ENCODE data around the gene WDFY4.

The WDFY4 gene

GRCh38 chr10:48814933-48815332 lies 130.3 kb downstream of the WDFY4 start:
- no peak for DNase-seq (ENCODE audit: insufficient read length, low spot score)
- FAIRE-seq, result no peak

DNA sequence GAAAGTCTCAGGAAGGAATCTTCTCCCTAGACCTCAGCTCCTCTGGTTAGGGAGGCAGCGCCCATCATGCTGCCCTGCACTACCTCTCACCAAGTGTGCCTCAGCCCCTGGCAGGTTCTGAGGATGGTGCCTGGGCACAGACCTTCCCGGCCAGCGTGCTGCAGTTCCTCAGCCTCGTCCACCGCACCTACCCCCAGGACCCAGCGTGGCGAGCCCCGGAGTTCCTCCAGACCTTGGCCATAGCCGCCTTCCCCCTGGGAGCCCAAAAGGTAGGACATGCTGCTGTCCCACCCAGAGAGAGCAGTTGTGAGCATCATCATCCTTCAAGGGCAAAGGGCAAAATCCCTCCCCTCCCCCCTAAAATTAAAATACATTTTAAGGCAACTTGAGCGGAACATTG lies 132.5 kb downstream of the WDFY4 start:
- TF ChIP-seq, protein P1, sequence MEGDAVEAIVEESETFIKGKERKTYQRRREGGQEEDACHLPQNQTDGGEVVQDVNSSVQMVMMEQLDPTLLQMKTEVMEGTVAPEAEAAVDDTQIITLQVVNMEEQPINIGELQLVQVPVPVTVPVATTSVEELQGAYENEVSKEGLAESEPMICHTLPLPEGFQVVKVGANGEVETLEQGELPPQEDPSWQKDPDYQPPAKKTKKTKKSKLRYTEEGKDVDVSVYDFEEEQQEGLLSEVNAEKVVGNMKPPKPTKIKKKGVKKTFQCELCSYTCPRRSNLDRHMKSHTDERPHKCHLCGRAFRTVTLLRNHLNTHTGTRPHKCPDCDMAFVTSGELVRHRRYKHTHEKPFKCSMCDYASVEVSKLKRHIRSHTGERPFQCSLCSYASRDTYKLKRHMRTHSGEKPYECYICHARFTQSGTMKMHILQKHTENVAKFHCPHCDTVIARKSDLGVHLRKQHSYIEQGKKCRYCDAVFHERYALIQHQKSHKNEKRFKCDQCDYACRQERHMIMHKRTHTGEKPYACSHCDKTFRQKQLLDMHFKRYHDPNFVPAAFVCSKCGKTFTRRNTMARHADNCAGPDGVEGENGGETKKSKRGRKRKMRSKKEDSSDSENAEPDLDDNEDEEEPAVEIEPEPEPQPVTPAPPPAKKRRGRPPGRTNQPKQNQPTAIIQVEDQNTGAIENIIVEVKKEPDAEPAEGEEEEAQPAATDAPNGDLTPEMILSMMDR (IDR thresholded peaks at IDR 0.05; ENCODE audit: insufficient read depth, missing control alignments), result no peak
- DNase-seq (ENCODE audit: insufficient read length, low spot score) (no peak), FAIRE-seq (no peak)

More at GRCh38 chr10:48814933-48815332, 130.3 kb downstream of the WDFY4 start:
- TF ChIP-seq, protein P1 (IDR thresholded peaks at IDR 0.05; ENCODE audit: insufficient read depth, missing control alignments), result no peak

DNA sequence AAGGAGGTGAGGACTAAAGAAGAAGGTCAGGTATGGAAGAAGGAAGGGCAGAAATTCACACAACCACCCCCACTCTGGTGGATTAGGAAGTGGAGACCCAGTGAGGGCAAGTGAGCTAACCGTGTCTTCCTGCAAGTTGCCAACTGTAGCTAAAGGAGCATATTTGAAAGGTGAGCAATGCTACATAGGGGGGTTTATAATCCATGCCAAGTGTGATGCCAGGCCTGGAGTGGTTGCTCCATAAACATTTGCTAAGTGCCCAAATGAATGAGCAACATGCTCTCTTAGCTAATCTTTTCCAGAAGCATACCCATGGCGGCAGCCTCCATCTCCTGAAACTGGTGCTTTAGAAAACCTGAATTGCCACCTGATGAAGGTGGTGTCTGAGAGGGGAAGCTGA lies 133.4 kb downstream of the WDFY4 start:
- FAIRE-seq (no peak), DNase-seq (ENCODE audit: insufficient read length, low spot score) (no peak)
- TF ChIP-seq, protein P1 (IDR thresholded peaks at IDR 0.05; ENCODE audit: insufficient read depth, missing control alignments), result no peak

DNA sequence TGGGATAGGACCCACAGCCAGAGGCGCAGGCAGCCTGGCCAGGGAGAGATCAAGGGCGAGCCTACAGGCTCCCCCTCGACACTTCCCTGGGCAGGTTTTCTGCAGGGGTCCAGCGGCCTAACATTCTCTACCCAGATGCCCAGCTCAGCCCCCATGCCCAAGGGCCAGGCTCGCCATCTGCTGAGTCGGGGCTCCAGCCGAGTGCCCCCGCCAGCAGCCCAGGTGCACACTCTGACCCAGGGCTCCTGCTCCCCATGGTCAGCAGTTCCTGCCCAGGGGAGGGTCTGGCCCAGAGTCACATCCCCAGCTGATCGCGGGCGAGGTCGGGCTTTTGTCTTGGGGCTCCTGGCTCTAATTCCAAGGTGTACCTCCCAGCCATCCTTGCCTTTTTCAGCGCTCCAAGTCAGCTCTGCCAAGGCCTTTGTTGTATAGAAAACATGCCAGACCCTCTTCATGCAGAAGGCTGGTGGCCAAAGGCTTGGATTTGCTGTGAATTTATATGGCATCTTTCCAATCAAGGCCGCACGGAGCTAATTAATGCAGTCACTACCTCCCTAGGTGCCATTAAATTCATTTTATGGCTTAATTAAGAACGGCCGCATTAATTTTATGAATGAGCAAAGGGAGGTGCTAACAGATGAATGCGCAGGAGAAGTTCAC lies 134.3 kb downstream of the WDFY4 start:
- TF ChIP-seq, protein P1 (IDR thresholded peaks at IDR 0.05; ENCODE audit: insufficient read depth, missing control alignments), result no peak
- FAIRE-seq (no peak), DNase-seq (ENCODE audit: insufficient read length, low spot score) (no peak)

DNA sequence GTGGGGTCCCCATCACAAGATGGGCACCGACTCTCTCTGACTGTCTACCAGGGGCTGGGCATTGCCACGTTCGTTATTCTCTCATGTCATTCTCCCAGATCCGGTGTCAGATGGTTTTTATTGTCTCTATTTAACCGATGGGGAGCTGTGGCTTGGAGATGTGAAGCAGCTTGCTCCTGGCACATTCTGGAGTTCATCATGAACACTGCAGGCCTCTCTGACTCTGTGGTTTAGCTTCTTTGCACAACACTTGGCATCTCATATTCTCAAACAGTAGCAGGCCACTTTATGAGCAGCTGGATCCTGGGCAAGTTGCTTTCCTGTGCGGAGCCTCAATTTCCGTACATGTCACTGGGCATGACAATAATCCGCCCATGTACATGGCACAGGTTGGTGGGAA lies 135.1 kb downstream of the WDFY4 start:
- FAIRE-seq (no peak), DNase-seq (ENCODE audit: insufficient read length, low spot score) (no peak)
- TF ChIP-seq, protein P1 (IDR thresholded peaks at IDR 0.05; ENCODE audit: insufficient read depth, missing control alignments), result no peak

DNA sequence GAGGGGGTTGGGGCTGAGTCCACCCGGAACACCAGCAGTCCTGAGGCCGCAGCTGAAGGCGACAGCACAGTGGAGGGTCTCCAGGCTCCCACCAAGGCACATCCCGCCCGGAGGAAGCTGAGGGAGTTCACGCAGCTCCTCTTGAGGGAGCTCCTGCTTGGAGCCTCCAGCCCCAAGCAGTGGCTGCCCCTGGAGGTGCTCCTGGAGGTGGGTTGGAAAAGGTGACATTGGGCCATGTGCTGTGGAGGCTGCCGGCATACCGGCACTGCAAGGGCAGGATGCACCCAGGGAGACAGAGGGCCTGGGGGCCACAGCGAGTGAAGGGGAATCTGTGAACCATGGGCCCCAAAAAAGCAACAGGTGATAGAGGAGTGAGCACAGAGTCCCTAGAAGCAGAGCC lies 135.6 kb downstream of the WDFY4 start:
- FAIRE-seq, result no peak
- TF ChIP-seq, protein P1 (IDR thresholded peaks at IDR 0.05; ENCODE audit: insufficient read depth, missing control alignments), result no peak
- DNase-seq (ENCODE audit: insufficient read length, low spot score), result no peak

DNA sequence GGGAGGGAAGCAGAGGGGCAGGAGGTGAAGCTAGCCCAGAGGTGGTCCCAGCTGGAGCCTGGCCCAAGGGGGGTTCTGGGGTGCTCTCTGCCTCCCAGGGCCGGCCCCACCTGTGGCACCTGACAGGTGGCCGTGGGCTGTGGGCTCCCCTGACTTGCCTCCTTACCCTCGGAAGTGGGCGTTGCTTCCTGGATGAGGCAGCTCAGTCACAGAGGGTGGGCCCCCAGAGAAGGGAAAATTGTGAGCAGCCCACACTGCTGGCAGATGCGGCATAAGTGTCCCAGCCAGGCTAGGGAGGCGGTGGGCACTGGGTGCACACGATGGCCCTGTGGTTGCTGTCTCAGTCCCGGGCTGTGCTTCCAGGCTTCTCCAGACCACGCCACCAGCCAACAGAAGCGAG lies 136.0 kb downstream of the WDFY4 start:
- no peak for FAIRE-seq
- TF ChIP-seq, protein P1 (IDR thresholded peaks at IDR 0.05; ENCODE audit: insufficient read depth, missing control alignments), result no peak
- DNase-seq (ENCODE audit: insufficient read length, low spot score), result no peak
